ENCODE data around the gene PER2. TPM values are rescaled to one million over a fixed set of nuclear protein-coding genes. Genes with fewer than 3 reads are reported as not detected.
A peak's percentile ranks its signal among the peaks of the same experiment; 100 is the strongest.

The PER2 gene
- polyA plus RNA-seq, 2 of the 4 experiments (the other 2 are of a cell fraction) = 3.4 to 8.5 TPM

- Histone ChIP-seq H3K27ac (peak overlapping the region; percentile 90 to 95), H3K4me3 (peak overlapping the region; percentile 67), H3K9me3 (no peaks in the 10 kb centered on the region), H3K4me1 (peaks cover 69% of the 10 kb centered on the region), H3K4me2 (peak overlapping the region; percentile 92)
- DNase-seq (ENCODE audit: low read depth in 1 of 2, low spot score in 1 of 2) = no peak
- no peak for FAIRE-seq
- WGBS (ENCODE audit: missing lambda C conversion rate) = 16% methylated on average over 13 of the region's 13 CpGs
- POLR2A ChIA-PET = interaction anchor here (0.5 to 1.0 kb wide), 2 partner anchors 11 to 163 kb away, joined by 3 to 4 read pairs; no protein-coding TSS in a partner anchor
- TF ChIP-seq JUNB (IDR thresholded peaks at IDR 0.05) = no peak
- peak; percentile 81 for TF ChIP-seq EHF (CRISPR knock-in tag; IDR thresholded peaks at IDR 0.05)
- no peak for TF ChIP-seq ATOH8 (CRISPR knock-in tag; IDR thresholded peaks at IDR 0.05; ENCODE audit: low read depth)
- TF ChIP-seq REST (IDR thresholded peaks at IDR 0.05) = no peak
- TF ChIP-seq HOXA7 (CRISPR knock-in tag; IDR thresholded peaks at IDR 0.05) = peak; percentile 82; the same call in 1 of the 2 replicates
- TF ChIP-seq PHF8 (IDR thresholded peaks at IDR 0.05; ENCODE audit: borderline replicate concordance, low read depth) = no peak
- no peak for TF ChIP-seq ZSCAN20 (CRISPR knock-in tag; IDR thresholded peaks at IDR 0.05)
- no peak for TF ChIP-seq NPAS2 (CRISPR knock-in tag; IDR thresholded peaks at IDR 0.05; ENCODE audit: borderline replicate concordance)
- TF ChIP-seq TP53 (CRISPR knock-in tag; IDR thresholded peaks at IDR 0.05) = peak; percentile 53; the same call in 1 of the 2 replicates
- TF ChIP-seq KDM5A (IDR thresholded peaks at IDR 0.05) = no peak
- TF ChIP-seq RCOR1 (IDR thresholded peaks at IDR 0.05; ENCODE audit: low read depth, low read length) = no peak
- TF ChIP-seq ZC3H11A (IDR thresholded peaks at IDR 0.05) = no peak
- TF ChIP-seq CHD4 (IDR thresholded peaks at IDR 0.05; ENCODE audit: borderline replicate concordance) = no peak
- TF ChIP-seq, protein P1, sequence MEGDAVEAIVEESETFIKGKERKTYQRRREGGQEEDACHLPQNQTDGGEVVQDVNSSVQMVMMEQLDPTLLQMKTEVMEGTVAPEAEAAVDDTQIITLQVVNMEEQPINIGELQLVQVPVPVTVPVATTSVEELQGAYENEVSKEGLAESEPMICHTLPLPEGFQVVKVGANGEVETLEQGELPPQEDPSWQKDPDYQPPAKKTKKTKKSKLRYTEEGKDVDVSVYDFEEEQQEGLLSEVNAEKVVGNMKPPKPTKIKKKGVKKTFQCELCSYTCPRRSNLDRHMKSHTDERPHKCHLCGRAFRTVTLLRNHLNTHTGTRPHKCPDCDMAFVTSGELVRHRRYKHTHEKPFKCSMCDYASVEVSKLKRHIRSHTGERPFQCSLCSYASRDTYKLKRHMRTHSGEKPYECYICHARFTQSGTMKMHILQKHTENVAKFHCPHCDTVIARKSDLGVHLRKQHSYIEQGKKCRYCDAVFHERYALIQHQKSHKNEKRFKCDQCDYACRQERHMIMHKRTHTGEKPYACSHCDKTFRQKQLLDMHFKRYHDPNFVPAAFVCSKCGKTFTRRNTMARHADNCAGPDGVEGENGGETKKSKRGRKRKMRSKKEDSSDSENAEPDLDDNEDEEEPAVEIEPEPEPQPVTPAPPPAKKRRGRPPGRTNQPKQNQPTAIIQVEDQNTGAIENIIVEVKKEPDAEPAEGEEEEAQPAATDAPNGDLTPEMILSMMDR (IDR thresholded peaks at IDR 0.05) = no peak
- no peak for TF ChIP-seq FOSL2 (IDR thresholded peaks at IDR 0.05)
- no peak for TF ChIP-seq FOSL2 (CRISPR knock-in tag; IDR thresholded peaks at IDR 0.05)
- no peak for TF ChIP-seq HOXB13 (CRISPR knock-in tag; IDR thresholded peaks at IDR 0.05; ENCODE audit: low read depth)
- TF ChIP-seq SREBF2 (IDR thresholded peaks at IDR 0.05) = no peak
- TF ChIP-seq HEYL (CRISPR knock-in tag; IDR thresholded peaks at IDR 0.05) = no peak
- TF ChIP-seq PBX3 (IDR thresholded peaks at IDR 0.05) = no peak
- TF ChIP-seq, protein P2, sequence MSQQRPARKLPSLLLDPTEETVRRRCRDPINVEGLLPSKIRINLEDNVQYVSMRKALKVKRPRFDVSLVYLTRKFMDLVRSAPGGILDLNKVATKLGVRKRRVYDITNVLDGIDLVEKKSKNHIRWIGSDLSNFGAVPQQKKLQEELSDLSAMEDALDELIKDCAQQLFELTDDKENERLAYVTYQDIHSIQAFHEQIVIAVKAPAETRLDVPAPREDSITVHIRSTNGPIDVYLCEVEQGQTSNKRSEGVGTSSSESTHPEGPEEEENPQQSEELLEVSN (IDR thresholded peaks at IDR 0.05; ENCODE audit: borderline replicate concordance, low read depth) = no peak
- no peak for TF ChIP-seq GATA3 (IDR thresholded peaks at IDR 0.05; ENCODE audit: borderline replicate concordance)
- TF ChIP-seq KDM1A (IDR thresholded peaks at IDR 0.05; ENCODE audit: low read depth) = no peak
- no peak for TF ChIP-seq BHLHE40 (IDR thresholded peaks at IDR 0.05; ENCODE audit: low read depth, low read length)
- no peak for TF ChIP-seq ESRRA (IDR thresholded peaks at IDR 0.05; ENCODE audit: borderline replicate concordance, low read length)
- TF ChIP-seq RARB (CRISPR knock-in tag; IDR thresholded peaks at IDR 0.05) = 0 out of 2 replicates have a peak, but pooled peaks have one; percentile 25
- TF ChIP-seq CHD2 (IDR thresholded peaks at IDR 0.05; ENCODE audit: low read length, partially characterized antibody) = no peak
- TF ChIP-seq FOSB (CRISPR knock-in tag; IDR thresholded peaks at IDR 0.05) = peak; percentile 94
- TF ChIP-seq ZFP36 (IDR thresholded peaks at IDR 0.05; ENCODE audit: borderline replicate concordance, partially characterized antibody) = no peak
- TF ChIP-seq, protein P3, sequence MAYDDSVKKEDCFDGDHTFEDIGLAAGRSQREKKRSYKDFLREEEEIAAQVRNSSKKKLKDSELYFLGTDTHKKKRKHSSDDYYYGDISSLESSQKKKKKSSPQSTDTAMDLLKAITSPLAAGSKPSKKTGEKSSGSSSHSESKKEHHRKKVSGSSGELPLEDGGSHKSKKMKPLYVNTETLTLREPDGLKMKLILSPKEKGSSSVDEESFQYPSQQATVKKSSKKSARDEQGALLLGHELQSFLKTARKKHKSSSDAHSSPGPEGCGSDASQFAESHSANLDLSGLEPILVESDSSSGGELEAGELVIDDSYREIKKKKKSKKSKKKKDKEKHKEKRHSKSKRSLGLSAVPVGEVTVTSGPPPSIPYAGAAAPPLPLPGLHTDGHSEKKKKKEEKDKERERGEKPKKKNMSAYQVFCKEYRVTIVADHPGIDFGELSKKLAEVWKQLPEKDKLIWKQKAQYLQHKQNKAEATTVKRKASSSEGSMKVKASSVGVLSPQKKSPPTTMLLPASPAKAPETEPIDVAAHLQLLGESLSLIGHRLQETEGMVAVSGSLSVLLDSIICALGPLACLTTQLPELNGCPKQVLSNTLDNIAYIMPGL (CRISPR knock-in tag; IDR thresholded peaks at IDR 0.05; ENCODE audit: borderline replicate concordance) = peak; percentile 55; the same call in 1 of the 2 replicates
- TF ChIP-seq CBX2 (IDR thresholded peaks at IDR 0.05; ENCODE audit: borderline replicate concordance, low read depth) = no peak
- no peak for TF ChIP-seq SMC3 (IDR thresholded peaks at IDR 0.05)
- CTCF ChIA-PET = interaction anchor here (1.1 to 22.7 kb wide), 11 partner anchors 9 to 94 kb away, joined by 3 to 351 read pairs (median 4); no protein-coding TSS in a partner anchor
- no peak; a peak in 1 of 6 replicates for ATAC-seq
Observed at GRCh38 chr2:238289574-238289973, 1.2 kb upstream of the PER2 start.

Data from A549 (cell line).